ENCODE results near the gene RADIL.
"Not testable (repeated sequence)": the region's sequence is repeated elsewhere in the genome, so short reads cannot be mapped to it uniquely, and the experiment has no call there.

Gene RADIL

GRCh38 chr7:4893929-4894475 lies 10.5 kb upstream of the RADIL start:
- no peak overlapping the region for H3K4me3 ChIP-seq (ENCODE audit: low read depth, low read length)
- DNase-seq (ENCODE audit: low read depth), result no peak
- TF ChIP-seq CTCF (IDR thresholded peaks at IDR 0.05; ENCODE audit: low read depth, low read length, missing control alignments), result no peak

GRCh38 chr7:4893188-4893587 lies 9.7 kb upstream of the RADIL start:
- not testable (repeated sequence) for DNase-seq (ENCODE audit: low read depth); H3K4me3 ChIP-seq (ENCODE audit: low read depth, low read length)

GRCh38 chr7:4891522-4891921 lies 8.0 kb upstream of the RADIL start:
- not testable (repeated sequence) for DNase-seq (ENCODE audit: low read depth)

GRCh38 chr7:4889682-4890081 lies 6.2 kb upstream of the RADIL start:
- no peak for TF ChIP-seq CTCF (IDR thresholded peaks at IDR 0.05; ENCODE audit: low read depth, low read length, missing control alignments)
- no peak for DNase-seq (ENCODE audit: low read depth)
- H3K4me3 ChIP-seq (ENCODE audit: low read depth, low read length), result no peak overlapping the region

More at GRCh38 chr7:4891522-4891921, 8.0 kb upstream of the RADIL start:
- H3K4me3 ChIP-seq (ENCODE audit: low read depth, low read length), result not testable (repeated sequence)

GRCh38 chr7:4888161-4888560 lies 4.6 kb upstream of the RADIL start:
- TF ChIP-seq CTCF (IDR thresholded peaks at IDR 0.05; ENCODE audit: low read depth, low read length, missing control alignments), result no peak
- no peak overlapping the region for H3K4me3 ChIP-seq (ENCODE audit: low read depth, low read length)
- DNase-seq (ENCODE audit: low read depth), result no peak

- DNase-seq (ENCODE audit: low read depth), result no peak
- no peak for TF ChIP-seq CTCF (IDR thresholded peaks at IDR 0.05; ENCODE audit: low read depth, low read length, missing control alignments)
- H3K4me3 ChIP-seq (ENCODE audit: low read depth, low read length), result no peak overlapping the region
Observed at GRCh38 chr7:4886671-4887070, 3.2 kb upstream of the RADIL start.

GRCh38 chr7:4885317-4885807 lies 1.8 kb upstream of the RADIL start:
- no peak for DNase-seq (ENCODE audit: low read depth)
- no peak for TF ChIP-seq CTCF (IDR thresholded peaks at IDR 0.05; ENCODE audit: low read depth, low read length, missing control alignments)
- H3K4me3 ChIP-seq (ENCODE audit: low read depth, low read length), result no peak overlapping the region

GRCh38 chr7:4884164-4884563 lies 648 bp upstream of the RADIL start:
- DNase-seq (ENCODE audit: low read depth), result no peak
- TF ChIP-seq CTCF (IDR thresholded peaks at IDR 0.05; ENCODE audit: low read depth, low read length, missing control alignments), result no peak

More at GRCh38 chr7:4884164-4884563, 648 bp upstream of the RADIL start:
- no peak overlapping the region for H3K4me3 ChIP-seq (ENCODE audit: low read depth, low read length)

Data from GM12864 (cell line).